ENCODE data around the gene TRIP10.

TRIP10 gene

DNA sequence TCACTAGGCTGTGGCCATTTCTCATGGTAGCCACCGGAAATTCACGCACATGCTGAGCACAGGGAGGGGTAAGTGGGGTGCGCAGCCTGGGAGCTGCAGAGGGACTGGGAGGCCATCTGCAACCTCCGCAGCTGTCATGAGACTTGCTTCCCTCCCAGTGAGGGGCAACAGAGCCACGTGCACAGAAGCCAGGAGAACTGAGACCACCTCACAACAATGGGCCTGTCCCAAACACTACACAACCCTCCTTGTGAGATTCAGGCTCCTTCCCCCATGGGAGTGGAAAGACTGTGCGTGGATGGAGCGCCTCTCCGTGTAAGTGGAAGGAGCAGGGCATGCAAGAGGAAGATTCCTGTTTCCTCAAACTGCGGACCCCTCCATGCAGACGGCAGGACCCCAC is 27.9 kb upstream of the TRIP10 start:
- no peak for DNase-seq (ENCODE audit: low spot score)

DNA sequence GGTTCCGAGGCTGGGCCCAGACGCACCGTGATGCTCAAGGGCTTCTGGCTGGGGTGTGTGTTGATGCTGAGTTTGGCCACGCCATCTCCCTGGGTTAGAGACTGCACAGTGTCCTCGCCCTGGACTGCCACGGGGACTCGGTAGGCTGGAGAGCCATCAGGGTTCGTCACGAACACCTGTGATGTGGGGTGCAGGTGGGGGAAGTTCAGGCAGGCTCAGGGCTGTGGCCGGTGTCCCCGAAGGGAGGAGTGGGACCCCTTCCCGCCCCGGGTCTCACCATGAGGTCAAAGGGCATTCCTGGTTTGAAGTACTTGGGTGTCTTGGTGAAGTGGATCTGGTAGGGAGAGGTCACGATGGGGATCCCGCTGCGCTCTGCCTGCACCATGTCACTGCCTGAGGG is 27.2 kb upstream of the TRIP10 start:
- no peak for DNase-seq (ENCODE audit: low spot score)

DNA sequence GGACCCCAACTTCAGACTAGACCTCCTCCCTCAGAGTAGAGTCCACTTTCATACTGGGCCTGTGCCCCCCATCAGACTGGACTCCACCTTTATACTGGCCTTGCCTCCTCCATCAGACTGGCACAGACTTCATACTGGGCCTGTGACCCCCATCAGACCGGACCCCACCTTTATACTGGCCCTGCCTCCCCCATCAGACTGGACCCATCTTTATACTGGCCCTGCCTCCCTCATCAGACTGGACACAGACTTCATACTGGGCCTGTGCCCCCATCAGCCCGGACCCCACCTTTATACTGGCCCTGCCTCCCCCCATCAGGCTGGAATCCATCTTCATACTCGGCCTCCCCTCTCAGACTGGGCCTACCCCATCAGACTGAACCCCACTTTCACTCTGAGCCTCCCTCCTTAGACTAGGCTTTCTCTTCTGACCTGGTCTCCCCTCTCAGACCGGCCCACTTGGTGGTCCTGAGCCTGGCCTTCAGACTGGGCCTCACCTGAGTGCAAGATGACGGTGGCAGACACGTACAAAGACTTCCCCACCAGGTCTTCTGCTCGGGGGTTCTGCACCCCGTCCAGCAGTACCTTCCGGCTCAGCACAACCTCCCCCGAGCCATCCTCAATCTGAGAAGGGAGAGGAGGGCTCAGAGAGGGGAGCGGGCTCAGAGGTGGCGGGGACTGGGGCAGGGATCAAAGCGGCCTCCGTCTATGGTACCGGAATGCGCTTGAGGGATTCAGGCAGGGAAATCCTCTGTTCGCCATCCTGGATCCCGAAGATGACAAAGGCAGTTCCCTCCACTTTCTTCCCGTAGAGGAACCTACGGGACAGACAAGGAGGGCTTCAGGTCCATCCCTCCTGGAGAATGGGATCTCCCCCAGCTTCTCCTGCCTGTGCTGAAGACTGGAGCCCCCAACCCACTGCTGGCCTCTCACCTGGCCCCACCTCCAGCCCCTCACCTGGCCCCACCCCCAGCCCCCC is 26.5 kb upstream of the TRIP10 start:
- no peak for DNase-seq (ENCODE audit: low spot score)

DNA sequence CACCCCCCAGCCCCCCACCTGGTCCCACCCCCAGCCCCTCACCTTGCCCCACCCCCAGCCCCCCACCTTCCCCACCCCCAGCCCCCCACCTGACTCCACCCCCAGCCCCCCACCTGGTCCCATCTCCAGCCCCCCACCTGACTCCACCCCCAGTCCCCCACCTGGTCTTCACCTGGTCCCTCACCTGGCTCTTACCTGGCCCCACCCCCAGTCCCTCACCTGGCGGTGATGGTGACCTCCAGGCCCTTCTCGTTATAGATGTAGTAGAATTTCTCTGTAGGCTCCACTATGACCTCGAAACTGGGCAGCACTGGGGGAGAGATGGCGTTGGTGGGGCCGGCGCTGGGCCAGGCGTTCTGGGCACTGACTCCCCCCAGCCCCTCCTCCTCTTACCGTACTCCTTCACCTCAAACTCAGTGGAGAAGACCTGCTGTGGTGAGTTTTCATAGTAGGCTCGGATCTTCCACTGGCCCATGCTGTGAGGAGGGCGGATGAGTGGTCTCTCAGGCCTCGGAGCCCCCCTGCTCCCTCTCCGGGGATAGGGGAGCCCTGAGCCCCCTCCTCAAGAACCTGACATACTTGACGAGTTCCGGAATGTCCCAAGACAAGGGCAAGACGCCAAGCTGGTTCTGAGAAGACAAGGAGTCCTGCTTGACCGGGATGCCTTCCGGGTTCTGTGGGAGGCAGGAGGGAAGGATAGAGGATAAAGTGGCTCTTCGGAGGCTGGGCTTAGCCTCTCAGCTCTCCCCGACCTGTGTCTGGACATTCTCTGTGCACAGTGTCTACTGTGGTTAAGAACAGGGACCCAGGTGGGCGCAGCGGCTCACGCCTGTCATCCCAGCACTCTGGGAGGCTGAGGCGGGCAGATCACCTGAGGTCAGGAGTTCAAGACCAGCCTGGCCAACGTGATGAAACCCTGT is 25.4 kb upstream of the TRIP10 start:
- no peak for DNase-seq (ENCODE audit: low spot score)

DNA sequence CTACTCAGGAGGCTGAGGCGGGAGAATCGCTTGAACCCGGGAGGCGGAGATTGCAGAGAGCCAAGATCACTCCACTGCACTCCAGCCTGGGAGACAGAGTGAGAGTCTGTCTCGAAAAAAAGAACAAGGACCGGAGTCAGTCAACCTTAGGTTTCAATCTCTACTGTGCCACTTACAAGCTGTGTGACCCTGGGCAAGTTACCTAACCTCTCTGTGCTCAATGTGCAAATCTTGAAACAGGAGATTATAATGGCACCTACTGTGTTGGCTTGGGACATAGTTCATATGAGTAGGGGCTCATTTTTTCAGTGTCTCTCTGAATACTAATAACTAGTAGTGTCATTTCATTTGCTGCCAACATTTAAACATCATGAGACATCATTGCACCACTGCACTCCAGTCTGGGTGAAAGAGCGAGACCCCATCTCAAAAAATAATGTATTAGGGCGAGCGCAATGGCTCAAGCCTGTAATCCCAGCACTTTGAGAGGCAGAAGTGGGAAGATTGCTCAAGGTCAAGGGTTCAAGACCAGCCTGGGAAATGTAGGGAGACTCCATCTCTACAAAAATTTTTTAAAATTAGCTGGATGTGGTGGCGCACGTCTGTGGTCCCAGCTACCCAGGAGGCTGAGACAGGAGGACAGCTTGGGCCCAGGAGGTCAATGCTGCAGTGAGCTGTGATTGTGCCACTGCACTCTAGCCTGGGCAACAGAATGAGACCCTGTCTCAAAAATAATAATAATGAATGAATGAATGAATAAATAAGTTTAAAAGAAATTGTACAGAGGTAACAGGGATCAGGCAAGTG is 24.5 kb upstream of the TRIP10 start:
- no peak for DNase-seq (ENCODE audit: low spot score)

DNA sequence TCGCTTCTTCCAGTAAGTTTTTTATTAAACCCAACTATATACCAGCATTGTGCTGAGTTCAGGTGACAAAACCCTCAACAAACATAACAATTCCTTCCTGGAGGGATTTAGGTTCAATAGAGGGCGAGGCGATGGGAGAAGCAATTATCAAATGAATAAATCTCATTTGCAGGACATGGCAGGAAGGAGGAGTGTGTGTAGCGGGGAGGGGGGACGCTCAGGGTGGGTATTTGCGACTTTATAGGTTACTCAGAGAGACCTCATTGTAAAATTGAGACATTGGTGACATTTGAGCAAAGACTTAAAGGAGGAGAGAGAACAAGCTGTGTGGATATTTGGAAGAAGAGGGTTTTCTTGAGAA is 22.9 kb upstream of the TRIP10 start:
- no peak for DNase-seq (ENCODE audit: low spot score)

DNA sequence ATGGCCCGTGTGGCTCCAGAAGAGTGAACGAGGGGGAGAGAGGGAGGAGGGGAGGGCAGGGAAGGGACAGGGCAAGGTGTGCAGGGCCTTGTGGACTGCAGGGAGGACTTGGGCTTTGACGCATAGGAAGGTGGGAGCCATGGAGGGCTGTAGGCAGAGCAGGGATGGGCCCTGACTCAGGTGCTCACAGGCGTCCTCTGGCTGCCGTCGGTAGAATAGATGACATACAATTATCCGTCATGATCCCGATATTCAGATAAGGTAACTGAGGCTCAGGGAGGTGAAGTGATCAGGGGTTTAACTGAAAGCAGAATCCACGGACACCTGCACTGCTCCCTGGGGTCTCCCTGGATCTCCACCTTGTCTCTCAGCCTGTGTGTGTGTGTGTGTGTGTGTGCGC is 22.4 kb upstream of the TRIP10 start:
- no peak for DNase-seq (ENCODE audit: low spot score)

DNA sequence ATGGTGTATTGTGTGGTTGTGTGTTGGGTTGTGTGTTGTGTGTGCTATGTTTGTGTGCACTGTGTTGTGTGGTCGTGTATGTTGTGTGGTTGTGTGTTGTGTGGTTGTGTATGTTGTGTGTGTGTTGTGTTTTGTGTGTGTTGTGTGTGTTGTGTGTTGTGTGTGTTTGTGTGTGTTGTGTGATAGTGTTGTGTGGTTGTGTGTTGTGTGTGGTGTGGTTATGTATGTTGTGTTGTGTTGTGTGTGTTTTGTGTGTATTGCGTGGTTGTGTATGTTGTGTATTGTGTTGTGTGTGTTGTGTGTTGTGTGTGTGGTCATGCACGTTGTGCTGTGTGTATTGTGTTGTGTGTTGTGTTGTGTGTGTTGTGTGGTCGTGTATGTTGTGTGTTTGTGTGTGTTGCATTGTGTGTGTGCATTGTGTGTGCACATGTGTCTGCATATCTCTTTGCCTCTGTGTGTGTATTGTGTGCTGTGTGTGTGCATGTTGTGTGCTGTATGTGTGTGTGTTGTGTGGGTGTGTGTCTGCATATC is 22.0 kb upstream of the TRIP10 start:
- no peak for DNase-seq (ENCODE audit: low spot score)

DNA sequence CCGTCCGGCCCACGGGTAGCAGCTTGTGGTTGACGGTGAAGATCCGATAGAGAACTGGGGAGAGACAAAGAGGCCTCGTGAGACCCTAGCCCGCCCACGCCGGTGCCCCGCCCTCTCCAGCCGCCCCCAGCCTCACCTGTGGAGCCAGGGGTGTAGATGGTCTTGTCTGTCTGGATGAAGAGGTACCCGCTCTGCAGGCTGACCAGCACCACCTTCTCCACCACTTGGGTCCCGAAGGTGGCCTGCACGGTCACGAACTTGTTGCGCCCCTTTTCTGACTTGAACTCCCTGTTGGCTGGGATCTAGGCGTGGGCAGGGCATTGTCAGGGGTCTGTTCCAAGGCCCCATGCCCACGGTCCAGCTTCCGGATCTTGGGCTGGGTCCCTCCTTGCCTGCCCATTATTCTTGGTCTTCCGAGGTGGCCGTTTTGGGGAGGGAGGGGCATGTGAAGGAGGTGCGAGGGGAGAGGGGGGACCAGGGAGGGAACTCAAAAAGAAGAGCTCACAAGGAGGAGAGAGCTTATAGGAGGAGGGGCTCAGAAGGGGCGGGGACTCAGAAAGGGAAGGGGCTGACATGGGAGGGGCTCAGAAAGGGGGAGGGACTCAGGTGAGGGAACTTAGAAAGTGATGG is 21.3 kb upstream of the TRIP10 start:
- DNase-seq (ENCODE audit: low spot score) = no peak

DNA sequence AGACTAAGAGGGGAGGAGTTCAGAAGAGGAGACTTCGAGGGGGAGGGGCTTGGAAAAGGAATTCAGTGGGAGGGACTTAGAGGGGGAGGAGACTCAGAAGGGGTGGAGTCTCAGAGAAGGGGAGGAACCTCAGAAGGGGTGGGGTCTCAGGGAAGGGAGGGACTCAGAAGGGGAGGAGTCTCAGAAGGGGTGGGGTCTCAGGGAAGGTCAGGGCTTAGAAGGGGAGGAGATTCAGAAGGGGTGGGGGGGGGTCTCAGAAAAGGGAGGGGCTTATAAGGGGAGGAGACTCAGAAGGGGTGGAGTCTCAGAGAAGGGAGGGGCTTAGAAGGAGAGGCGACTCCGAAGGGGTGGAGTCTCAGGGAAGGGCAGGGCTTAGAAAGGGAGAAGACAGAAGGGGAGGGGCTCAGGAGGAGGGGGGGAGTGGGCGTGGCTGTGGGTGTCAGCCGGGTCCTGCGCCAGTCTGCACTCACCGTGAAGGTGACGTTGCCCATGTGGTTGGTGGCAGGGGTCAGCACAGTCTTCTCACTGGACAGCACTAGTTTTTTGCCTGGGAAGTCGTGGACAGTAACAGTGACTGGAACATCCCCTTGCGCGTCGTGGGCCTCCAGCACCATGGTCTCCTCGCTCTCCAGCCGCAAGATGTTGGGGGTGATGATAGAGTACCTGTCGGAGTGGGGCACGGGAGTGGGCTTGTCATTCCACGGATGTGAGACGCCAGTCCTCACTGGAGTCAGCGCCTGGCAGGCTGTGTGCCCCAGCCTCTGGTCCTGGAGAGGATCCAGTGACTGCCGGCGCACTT is 20.5 kb upstream of the TRIP10 start:
- peak; percentile 48 for DNase-seq (ENCODE audit: low spot score)

DNA sequence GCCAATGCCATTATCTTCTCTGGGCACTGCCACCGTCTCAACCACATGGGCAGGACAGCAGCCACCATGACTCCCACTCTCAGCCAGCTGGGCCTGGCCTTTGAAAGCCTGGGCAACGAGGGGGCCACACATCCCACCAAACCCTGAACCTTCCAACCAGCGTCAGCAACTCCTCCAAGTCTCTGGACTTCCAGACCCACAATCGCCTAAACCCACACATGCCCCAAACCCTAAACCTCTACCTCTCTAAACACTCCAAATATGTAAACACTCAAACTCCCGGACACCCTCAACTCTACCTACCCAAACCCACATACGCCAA is 20.0 kb upstream of the TRIP10 start:
- no peak for DNase-seq (ENCODE audit: low spot score)

DNA sequence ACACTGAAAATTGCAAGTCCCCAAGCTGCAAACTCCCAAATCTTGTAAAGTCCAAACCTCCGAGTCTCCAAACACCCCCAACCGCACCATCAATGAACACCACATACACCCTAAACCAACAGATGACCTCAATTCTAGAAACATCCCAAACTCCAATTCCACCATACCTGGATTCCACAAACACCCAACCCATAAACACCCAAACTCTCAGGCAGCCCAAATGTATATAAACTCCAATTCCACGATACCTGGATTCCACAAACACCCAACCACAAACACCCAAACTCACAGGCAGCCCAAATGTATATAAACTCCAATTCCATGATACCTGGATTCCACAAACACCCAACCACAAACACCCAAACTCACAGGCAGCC is 19.5 kb upstream of the TRIP10 start:
- DNase-seq (ENCODE audit: low spot score) = no peak

DNA sequence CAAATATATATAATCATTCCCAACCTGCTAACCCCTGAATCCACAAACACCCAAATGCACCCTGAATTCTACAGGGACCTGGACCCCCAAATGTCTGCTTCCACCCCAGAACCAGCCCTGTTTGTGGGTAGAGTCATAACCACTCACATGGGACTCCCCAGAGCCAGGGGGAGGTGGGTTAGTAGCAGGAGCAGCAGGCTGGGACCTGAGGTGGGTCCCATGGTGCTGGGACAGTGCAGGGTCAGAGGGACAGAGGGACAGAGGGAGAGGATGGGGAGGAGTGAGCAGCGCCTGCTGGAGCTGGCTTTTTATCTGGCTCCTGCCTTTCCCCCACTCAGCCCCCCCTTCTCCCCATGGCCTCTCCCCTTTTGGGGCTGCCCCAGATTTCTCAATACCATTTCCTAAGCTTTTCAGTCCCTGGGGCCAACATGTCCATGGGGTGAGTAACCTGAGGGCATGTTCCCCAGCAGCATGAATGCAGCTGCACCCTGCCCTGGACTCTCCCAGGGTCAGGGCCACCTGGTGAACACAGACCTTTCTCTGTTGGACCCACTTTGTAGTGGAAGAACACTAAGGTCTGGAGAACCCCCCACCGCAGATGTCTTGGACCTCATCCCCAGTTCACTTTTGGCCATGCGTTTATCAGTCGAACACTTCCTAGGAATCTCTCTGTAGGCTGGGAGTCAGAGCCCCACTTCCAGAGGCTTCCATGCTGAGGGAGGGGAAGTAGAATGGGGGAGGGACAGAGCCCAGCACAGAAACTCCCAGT is 18.9 kb upstream of the TRIP10 start, which contains the start of gene C3:
C3 (minus strand) TSS at position 282 of the 769 bp plus-strand sequence; CDS start at position 221, 61 bp downstream.
- DNase-seq (ENCODE audit: low spot score) = peak; percentile 63

DNA sequence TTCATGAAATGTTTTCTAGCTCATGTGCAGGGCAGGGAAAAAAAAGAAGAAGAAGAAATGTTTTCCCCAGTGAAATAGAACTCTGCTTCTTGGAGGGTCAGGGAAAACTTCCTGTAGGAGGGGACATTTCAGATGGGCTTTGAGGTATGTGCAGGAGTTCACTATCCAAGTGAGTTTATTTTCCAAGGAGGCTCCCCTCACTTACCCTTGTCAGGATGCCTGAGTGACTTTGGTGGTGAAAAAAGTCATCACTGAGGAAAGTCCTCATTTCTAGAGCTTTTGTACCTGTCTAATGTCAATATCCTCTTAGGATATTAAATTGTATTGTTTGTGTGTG is 18.4 kb upstream of the TRIP10 start:
- DNase-seq (ENCODE audit: low spot score) = no peak

DNA sequence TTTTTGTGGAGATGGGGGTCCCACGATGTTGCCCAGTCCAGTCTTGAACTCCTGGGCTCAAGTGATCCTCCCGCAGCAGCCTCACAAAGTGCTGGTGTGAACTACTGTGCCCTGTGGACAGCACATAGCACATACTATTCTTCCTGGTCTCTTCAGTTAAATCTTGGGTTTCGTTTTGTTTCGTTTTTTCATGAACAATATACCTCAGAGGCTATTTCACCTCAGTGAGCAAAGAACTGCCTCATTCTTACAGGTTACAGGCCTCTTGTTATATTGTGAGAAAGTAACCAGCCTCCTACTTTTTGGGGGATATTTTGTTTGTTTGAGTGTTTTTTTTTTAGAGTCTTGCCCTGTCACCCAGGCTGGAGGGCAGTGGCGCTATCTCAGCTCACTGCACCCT is 17.7 kb upstream of the TRIP10 start:
- DNase-seq (ENCODE audit: low spot score) = no peak

DNA sequence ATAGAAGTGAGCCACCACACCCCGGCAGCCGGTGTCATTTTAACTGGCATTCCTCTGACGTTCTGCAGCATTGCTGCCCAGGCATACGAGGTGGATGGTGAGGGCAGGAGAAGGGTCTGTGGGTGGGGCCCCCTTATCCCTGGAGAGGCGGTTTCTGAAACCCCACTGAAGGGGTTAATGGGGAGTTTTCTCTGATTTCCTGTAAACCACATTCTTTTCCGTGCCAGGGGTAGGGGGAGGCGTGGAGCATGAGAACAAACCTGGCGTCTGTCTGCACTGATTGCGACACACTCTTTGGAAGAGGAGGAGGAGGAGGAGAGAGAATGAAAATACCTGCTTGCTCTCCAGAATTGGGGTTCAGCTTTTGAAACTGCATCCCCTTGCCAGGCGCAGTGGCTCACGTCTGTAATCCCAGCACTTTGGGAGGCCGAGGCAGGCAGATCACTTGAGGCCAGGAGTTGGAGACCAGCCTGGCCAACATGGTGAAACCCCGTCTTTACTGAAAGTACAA is 16.3 kb upstream of the TRIP10 start:
- DNase-seq (ENCODE audit: low spot score) = no peak

DNA sequence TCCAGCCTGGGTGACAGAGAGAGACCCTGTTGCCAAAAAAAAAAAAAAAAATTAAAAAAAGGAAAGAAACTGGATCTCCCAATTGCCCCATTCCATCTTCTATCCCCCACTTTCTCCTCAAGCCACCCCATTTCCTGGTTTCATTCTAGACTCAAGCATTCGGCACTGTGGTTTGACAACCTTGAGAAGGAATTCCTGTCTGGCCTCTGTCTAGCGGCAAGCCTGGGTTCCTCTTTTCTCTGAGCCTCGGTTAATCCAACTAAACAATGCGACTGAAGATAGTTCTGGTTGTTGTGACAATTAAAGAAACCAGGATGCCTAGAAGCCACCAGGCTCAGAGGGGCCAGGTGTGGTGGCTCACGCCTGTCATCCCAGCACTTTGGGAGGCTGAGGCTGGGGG is 15.7 kb upstream of the TRIP10 start:
- DNase-seq (ENCODE audit: low spot score) = no peak

DNA sequence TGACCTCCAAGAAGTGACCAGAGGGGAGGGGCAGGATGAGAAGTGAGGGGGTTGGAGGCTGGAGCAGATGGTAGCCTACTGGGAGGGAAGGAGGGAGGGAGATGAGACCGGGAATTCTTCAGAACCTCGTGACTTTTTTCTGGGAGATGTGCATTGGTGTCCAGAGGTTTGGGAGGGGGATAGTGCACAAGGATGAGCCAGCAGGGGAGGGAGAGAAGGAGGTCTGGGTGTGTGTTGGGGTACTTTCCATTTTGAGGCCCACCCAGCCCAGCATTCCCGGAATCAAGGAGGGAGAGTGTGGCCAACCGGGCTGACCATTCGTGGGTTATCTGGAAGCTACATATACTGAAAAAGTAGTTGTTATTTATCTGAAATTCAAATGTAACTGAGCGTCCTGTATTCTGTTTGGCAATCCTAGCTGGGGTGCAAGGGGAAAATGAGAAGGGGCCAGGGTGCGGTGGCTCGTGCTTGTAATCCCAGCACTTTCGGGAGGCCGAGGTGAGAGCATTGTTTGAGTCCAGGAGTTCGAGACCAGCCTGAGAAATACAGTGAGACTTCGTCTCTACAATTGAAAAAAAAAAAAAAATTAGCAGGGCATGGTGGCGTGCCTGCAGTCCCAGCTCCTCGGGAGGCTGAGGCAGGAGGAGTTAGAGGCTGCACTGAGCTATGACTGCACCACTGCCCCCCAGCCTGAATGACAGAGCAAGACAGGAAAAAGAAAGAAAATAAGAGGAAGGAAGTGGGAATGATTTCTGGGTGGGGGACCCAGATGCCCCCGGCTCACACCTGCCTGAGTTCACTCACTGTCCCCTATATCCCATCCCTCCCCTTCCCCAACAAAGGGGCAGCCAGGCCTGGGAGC is 14.6 kb upstream of the TRIP10 start:
- DNase-seq (ENCODE audit: low spot score) = no peak
